GM12874 (cell line): ENCODE data around the gene DEDD.

Source experiments
- TF ChIP-seq, protein P1 (sequence below): IDR thresholded peaks from 2 replicates; pipeline ENCODE4 v1.5.1; 2011; ENCODE audit warnings: low read depth, mild to moderate bottlenecking, control low read depth, low read length, moderate library complexity; ENCODE audit not compliant: insufficient read depth

Gene DEDD, protein sequence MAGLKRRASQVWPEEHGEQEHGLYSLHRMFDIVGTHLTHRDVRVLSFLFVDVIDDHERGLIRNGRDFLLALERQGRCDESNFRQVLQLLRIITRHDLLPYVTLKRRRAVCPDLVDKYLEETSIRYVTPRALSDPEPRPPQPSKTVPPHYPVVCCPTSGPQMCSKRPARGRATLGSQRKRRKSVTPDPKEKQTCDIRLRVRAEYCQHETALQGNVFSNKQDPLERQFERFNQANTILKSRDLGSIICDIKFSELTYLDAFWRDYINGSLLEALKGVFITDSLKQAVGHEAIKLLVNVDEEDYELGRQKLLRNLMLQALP

DNA sequence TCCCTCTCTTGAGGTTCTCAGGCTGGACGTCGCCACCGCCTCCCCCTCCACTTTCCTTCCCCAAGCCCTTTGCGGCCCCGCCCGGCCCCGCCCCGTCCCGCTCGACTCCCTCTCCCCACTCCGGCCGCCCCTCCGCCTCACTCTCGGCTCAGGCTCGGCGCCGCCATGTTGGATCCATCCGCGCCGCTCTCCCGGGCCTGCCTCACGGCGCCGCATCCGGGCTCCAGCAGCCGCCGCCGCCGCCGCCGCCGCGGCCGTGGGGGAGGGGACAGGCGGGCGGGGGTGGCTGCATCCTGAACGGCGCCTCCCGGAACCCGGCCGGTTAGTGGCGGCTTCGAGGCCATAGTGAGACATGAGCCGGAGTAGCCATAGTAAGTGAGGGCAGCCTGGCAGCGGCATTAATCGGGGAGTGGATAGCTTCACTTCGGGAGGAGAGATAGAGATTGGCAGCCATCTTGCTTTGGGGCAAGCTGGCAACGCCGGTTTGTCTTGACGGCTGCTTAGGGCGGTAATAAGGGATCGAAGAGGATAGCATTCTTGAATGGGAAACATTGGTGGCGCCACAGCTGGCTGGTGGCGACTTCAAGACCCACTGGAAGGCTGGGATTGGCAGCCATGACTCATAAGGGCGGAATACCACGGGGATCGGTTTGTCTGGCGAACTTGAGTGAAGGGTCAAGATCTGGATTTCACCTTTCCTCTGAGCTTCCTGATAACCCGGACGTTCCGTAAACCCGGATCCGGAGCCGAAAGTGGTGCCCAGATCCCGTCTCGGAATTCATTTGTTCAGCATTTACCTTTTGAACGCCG is at the start of gene DEDD:
TSS of gene DEDD (minus strand) at position 258 of the 810 bp plus-strand sequence. CDS start 8,205 bp downstream, outside the sequence.
- TF ChIP-seq, protein P1, sequence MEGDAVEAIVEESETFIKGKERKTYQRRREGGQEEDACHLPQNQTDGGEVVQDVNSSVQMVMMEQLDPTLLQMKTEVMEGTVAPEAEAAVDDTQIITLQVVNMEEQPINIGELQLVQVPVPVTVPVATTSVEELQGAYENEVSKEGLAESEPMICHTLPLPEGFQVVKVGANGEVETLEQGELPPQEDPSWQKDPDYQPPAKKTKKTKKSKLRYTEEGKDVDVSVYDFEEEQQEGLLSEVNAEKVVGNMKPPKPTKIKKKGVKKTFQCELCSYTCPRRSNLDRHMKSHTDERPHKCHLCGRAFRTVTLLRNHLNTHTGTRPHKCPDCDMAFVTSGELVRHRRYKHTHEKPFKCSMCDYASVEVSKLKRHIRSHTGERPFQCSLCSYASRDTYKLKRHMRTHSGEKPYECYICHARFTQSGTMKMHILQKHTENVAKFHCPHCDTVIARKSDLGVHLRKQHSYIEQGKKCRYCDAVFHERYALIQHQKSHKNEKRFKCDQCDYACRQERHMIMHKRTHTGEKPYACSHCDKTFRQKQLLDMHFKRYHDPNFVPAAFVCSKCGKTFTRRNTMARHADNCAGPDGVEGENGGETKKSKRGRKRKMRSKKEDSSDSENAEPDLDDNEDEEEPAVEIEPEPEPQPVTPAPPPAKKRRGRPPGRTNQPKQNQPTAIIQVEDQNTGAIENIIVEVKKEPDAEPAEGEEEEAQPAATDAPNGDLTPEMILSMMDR: no peak

DNA sequence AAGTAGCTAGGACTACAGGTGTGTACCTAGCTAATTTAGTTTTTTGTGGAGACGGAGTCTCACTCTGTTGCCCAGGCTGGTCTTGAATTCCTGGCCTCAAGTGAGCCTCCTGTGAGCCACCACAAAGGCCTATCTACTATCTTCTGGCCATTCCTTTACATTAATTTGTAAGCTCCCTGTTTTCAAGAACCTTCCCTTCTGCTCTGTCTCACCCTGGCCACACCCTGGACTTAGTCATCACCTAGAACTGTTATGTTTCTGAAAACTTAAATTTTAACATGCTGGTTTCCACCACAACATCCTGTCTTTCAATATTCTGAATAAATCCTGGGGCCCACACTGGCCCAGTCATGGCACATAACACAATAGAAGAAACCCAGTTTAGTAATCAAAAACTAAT is 49.7 kb upstream of the DEDD start:
- TF ChIP-seq, protein P1: no peak

DNA sequence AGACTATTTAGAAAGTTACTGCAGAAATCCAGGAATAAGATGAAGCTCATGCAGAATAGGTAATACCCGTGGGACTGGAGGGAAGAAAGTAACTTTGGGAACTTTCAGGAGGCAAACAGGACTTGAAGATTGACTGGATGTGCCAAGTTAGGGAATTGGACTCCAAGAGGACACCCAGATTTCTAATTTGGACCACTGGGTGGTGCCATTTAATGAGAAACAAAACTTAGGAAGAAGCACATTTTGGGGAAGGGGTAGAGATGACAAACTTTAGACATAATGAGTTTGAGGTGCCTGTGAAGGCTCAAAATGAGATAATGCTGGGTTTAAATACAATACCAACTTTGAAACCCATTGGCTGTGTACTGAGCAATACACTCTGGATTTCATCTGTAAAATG is 48.2 kb upstream of the DEDD start:
- TF ChIP-seq, protein P1: no peak

DNA sequence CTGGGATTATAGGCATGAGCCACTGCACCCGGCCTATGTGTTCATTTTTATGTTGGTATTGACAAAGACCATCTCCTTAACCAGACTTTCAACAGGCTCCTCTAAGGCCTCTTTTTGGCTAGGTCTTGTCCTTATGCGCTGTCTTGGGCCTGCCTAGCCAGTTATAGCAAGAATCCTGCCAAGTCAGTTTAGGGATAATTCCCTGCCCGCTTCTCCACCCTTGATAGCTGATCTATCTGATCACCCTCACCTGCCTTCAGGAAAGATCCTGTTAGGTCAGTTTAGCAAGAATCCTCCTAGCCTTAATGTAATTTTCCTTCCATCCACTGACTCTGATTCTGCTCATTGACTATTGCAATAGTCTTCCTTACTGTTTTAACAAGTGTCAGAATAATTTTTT is 47.2 kb upstream of the DEDD start:
- TF ChIP-seq, protein P1: no peak

DNA sequence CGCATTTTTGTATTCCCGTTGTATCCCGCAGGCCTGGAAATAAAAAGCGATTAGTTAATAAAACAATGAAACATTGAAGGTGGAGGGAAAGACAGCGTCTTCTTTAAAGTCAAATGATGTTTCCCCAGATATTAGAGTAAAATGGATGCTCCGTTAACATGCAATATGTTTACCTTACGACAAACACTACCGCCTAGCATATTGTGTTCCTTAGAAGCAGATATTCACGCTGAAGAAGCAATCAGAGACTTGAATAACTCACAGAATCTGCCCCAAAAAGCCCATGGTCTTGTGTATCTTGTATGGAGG is 45.4 kb upstream of the DEDD start:
- TF ChIP-seq, protein P1: no peak

DNA sequence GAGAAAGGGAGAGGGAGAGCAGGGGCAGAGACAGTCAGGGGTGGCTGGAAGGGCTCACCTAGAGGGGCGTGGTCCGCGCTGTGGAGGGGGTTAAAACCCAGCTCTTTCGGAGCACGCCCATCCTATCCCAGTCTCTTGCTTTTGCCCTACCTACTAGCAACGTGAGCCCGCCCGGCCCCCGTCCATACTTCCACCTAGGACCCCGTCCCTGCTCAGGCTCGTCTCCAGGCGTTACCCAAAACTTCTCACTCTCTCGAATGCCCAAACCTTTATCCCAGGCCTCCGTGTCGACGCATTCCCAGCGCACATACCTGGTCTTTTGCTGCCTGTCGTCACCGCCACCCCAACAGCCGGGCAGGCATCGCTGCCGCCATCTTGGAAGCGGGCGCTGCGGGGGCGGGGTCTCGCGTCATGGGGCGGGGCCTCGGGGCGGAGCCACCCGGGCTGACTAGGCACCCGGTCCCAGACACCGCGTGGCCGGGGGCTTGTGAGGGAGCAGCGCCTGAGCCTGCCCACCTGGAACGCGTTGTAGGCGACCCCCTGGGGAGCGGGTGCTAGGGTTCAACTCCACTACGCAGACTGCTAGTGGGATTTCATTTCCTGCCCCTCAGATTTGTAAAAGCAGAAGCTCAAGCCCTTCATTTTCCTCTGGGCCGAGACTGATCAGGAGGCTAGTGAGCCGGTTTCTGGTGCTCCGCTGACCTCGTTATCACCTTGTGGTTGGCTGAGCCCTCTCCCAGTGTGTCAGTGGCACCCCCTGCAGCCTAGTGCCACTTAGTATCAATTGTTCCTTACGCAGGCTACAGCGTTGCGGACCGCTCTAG is 44.9 kb upstream of the DEDD start, which contains the start of gene B4GALT3:
TSS of gene B4GALT3 (minus strand) at position 396 of the 824 bp plus-strand sequence. CDS start 1,447 bp downstream, outside the sequence.
- TF ChIP-seq, protein P1: peak; percentile 47

DNA sequence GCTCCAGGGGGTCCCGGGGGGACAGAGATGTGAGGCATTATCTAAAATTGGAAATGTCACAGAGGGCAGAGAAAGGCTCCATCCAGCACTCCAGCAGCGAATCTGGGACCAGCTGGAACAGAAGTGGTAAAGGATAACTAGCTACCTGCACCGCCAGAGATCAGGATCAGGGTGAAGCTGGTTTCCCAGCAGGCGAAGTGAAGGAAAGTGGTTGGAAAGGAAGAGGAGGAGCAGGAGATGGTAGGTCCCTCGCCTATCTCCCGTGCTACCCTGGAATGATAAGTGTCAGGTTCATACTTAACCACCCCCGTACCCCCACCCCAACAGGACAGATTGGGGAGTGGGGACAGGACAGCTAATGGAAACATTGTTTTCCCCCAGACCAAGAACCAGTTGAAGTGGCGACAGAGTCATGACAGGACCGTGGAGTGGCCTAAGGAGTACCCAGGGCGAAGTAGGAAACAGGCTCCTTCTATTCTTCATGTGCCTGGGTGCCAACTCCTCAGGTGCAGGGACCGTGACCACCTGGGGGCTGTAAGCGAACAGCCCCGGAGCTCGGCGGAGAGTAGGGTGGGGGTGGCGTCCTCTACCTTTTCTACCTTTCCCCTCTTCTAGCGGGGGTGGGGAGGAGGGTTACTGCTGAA is 44.1 kb upstream of the DEDD start:
- TF ChIP-seq, protein P1: no peak
